IPS-11a (cell line): ENCODE measurements around the gene KCTD17.

Experiments used
- H3K4me3 ChIP-seq: one replicate; pipeline ENCODE4 v1.5.1; 2013; ENCODE audit warnings: low read depth, low read length, control low read depth

The KCTD17 gene

GRCh38 chr22:37036655-37037377 lies 14.7 kb upstream of the KCTD17 start:
- H3K4me3 ChIP-seq: no peak overlapping the region

- H3K4me3 ChIP-seq: no peak overlapping the region
Observed at GRCh38 chr22:37037669-37038068, 13.9 kb upstream of the KCTD17 start.

- H3K4me3 ChIP-seq: no peak overlapping the region
Observed at GRCh38 chr22:37039466-37039865, 12.1 kb upstream of the KCTD17 start.

- H3K4me3 ChIP-seq: no peak overlapping the region
Observed at GRCh38 chr22:37043209-37043827, 8.2 kb upstream of the KCTD17 start.

- no peak overlapping the region for H3K4me3 ChIP-seq
Observed at GRCh38 chr22:37043828-37044538, 7.6 kb upstream of the KCTD17 start.

GRCh38 chr22:37044634-37045625 lies 6.6 kb upstream of the KCTD17 start:
- H3K4me3 ChIP-seq: no peak overlapping the region

- H3K4me3 ChIP-seq: no peak overlapping the region
Observed at GRCh38 chr22:37045958-37046357, 5.6 kb upstream of the KCTD17 start.

- H3K4me3 ChIP-seq: no peak overlapping the region
Observed at GRCh38 chr22:37046589-37046988, 5.0 kb upstream of the KCTD17 start.

GRCh38 chr22:37047006-37047405 lies 4.5 kb upstream of the KCTD17 start:
- no peak overlapping the region for H3K4me3 ChIP-seq

GRCh38 chr22:37048133-37048532 lies 3.4 kb upstream of the KCTD17 start:
- H3K4me3 ChIP-seq: no peak overlapping the region

GRCh38 chr22:37049224-37049623 lies 2.3 kb upstream of the KCTD17 start:
- no peak overlapping the region for H3K4me3 ChIP-seq

GRCh38 chr22:37050913-37051312 lies 629 bp upstream of the KCTD17 start:
- H3K4me3 ChIP-seq: no peak overlapping the region

- peak overlapping the region; percentile 80 for H3K4me3 ChIP-seq
Observed at GRCh38 chr22:37052386-37053309, 1.1 kb downstream of the KCTD17 start.

GRCh38 chr22:37053310-37054055 lies 1.9 kb downstream of the KCTD17 start:
- H3K4me3 ChIP-seq: no peak overlapping the region

GRCh38 chr22:37054056-37054395 lies 2.5 kb downstream of the KCTD17 start:
- H3K4me3 ChIP-seq: no peak overlapping the region

- no peak overlapping the region for H3K4me3 ChIP-seq
Observed at GRCh38 chr22:37054600-37055365, 3.2 kb downstream of the KCTD17 start.

- no peak overlapping the region for H3K4me3 ChIP-seq
Observed at GRCh38 chr22:37056246-37056645, 4.7 kb downstream of the KCTD17 start.

GRCh38 chr22:37057226-37057625 lies 5.7 kb downstream of the KCTD17 start:
- H3K4me3 ChIP-seq: no peak overlapping the region
